AG09319 (cell line): Measurements from ENCODE around the gene OR4N2.
"Not testable (repeated sequence)": the region's sequence is repeated elsewhere in the genome, so short reads cannot be mapped to it uniquely, and the experiment has no call there.

Experiments used
- DNase-seq: peaks from one replicate; pipeline ENCODE4 v3.0.0-alpha.2; 2010; ENCODE audit warnings: low read depth; ENCODE audit errors: extremely low read depth
- CTCF ChIP-seq: IDR thresholded peaks from 2 replicates; pipeline ENCODE4 v1.5.1; 2011; ENCODE audit warnings: low read depth, mild to moderate bottlenecking, inconsistent platforms, low read length, moderate library complexity

The OR4N2 gene

GRCh38 chr14:19800282-19801117 is 3.1 kb upstream of the OR4N2 start:
- no peak for TF ChIP-seq CTCF
- DNase-seq: no peak

GRCh38 chr14:19801118-19801464 is 2.5 kb upstream of the OR4N2 start:
- no peak for TF ChIP-seq CTCF
- no peak for DNase-seq

- not testable (repeated sequence) for DNase-seq
Measured at GRCh38 chr14:19813171-19813920, 9.8 kb downstream of the OR4N2 start.

- not testable (repeated sequence) for DNase-seq
Measured at GRCh38 chr14:19819879-19820278, 16.3 kb downstream of the OR4N2 start.

- not testable (repeated sequence) for DNase-seq
Measured at GRCh38 chr14:19821016-19821415, 17.4 kb downstream of the OR4N2 start.

- no peak for TF ChIP-seq CTCF
- DNase-seq: no peak
Measured at GRCh38 chr14:19823178-19823577, 19.6 kb downstream of the OR4N2 start.

- DNase-seq: no peak
- no peak for TF ChIP-seq CTCF
Measured at GRCh38 chr14:19823765-19824164, 20.2 kb downstream of the OR4N2 start.

- DNase-seq: not testable (repeated sequence)
Measured at GRCh38 chr14:19827626-19828244, 24.2 kb downstream of the OR4N2 start.

- TF ChIP-seq CTCF: no peak
Measured at GRCh38 chr14:19828314-19828713, 24.7 kb downstream of the OR4N2 start.

GRCh38 chr14:19834203-19834848 is 30.8 kb downstream of the OR4N2 start:
- DNase-seq: not testable (repeated sequence)

More at GRCh38 chr14:19828314-19828713, 24.7 kb downstream of the OR4N2 start:
- DNase-seq: no peak
